ENCODE results near the gene TSEN15. TPM values are rescaled to one million over a fixed set of nuclear protein-coding genes. Genes with fewer than 3 reads are reported as not detected.

Gene TSEN15
- total RNA-seq, 1 experiment from 2014 or later: 71.4 TPM

GRCh38 chr1:184118046-184118445 is 66.5 kb downstream of the TSEN15 start:
- H3K27me3 ChIP-seq (replicated peaks; ENCODE audit: control insufficient read depth, insufficient read depth, low read length): no peaks in the 10 kb centered on the region
- CTCF ChIA-PET: no interaction called here
- no peaks in the 10 kb centered on the region for H3K9me3 Mint-ChIP-seq (ENCODE audit: unreplicated experiment)
- no peak for DNase-seq
- no peaks in the 10 kb centered on the region for H3K4me1 ChIP-seq
- H3K27me3 Mint-ChIP-seq (ENCODE audit: insufficient read depth, unreplicated experiment): no peaks in the 10 kb centered on the region
- no peaks in the 10 kb centered on the region for H3K9me3 ChIP-seq
- POLR2A ChIA-PET: no interaction called here
- no peaks in the 10 kb centered on the region for H3K36me3 Mint-ChIP-seq (ENCODE audit: insufficient read depth, unreplicated experiment)
- H3K4me3 ChIP-seq (ENCODE audit: low read depth, low read length): no peak overlapping the region
- H3K4me1 Mint-ChIP-seq (ENCODE audit: low read depth, unreplicated experiment): no peaks in the 10 kb centered on the region
- H3K36me3 ChIP-seq (ENCODE audit: control insufficient read depth, insufficient read depth, low read length): no peaks in the 10 kb centered on the region
- BruUV-seq (replicated peaks): no TSS peak
- TF ChIP-seq CTCF (IDR thresholded peaks at IDR 0.05; ENCODE audit: insufficient read depth in 1 of 2, low read depth in 1 of 2, low read length in 1 of 2, severe bottlenecking in 1 of 2, unreplicated experiment in 1 of 2): no peak
- intact Hi-C loops (cut with micrococcal nuclease; ENCODE audit: unreplicated experiment): no loop called here
- no peak overlapping the region for H3K27ac Mint-ChIP-seq (ENCODE audit: unreplicated experiment)
- no peak overlapping the region for H3K4me3 Mint-ChIP-seq (ENCODE audit: unreplicated experiment)

Other genes starting within 250 kb of the TSEN15 start
- 33.8 and 34.5 TPM in 2 replicates for gene RGL1, start 246.6 kb upstream of the TSEN15 start, total RNA-seq (2022)
- gene COLGALT2, start 14.0 kb upstream of the TSEN15 start, total RNA-seq (2022): 10.5 and 10.6 TPM in 2 replicates